GM06990 (cell line): ENCODE results near the gene FEZ2.

Source experiments
- DNase-seq: peaks from one replicate; pipeline ENCODE4 v3.0.0-alpha.2; 2011; ENCODE audit not compliant: insufficient read length; ENCODE audit errors: extremely low read depth
- H3K27me3 ChIP-seq: replicated peaks from 2 replicates; pipeline ENCODE4 v1.6.0; 2011; ENCODE audit warnings: low read length; ENCODE audit not compliant: control insufficient read depth, insufficient read depth
- H3K36me3 ChIP-seq: 2 replicates; pipeline ENCODE4 v1.5.1; 2011; ENCODE audit warnings: low read length; ENCODE audit not compliant: control insufficient read depth, insufficient read depth
- H3K4me3 ChIP-seq: replicated peaks from 2 replicates; pipeline ENCODE4 v1.5.1; 2011; ENCODE audit warnings: low read depth, mild to moderate bottlenecking, control low read depth, low read length
- CTCF ChIP-seq: IDR thresholded peaks from 2 replicates; pipeline ENCODE4 v1.5.1; 2011; ENCODE audit warnings: low read length, control low read depth, mild to moderate bottlenecking, inconsistent platforms; ENCODE audit not compliant: insufficient read depth, poor library complexity, severe bottlenecking

FEZ2 gene

GRCh38 chr2:36541891-36542595 lies 55.9 kb downstream of the FEZ2 start:
- Histone ChIP-seq H3K4me3 (no peak overlapping the region), H3K27me3 (no peaks in the 10 kb centered on the region), H3K36me3 (no peaks in the 10 kb centered on the region)
- no peak for TF ChIP-seq CTCF
- DNase-seq, result no peak

- H3K36me3 ChIP-seq, result no peaks in the 10 kb centered on the region
- DNase-seq, result no peak
These were observed 56.8 kb downstream of the FEZ2 start for GRCh38 chr2:36540986-36541754.

GRCh38 chr2:36539631-36540030 lies 58.3 kb downstream of the FEZ2 start:
- no peak for DNase-seq
- Histone ChIP-seq H3K4me3 (no peak overlapping the region), H3K36me3 (no peaks in the 10 kb centered on the region), H3K27me3 (no peaks in the 10 kb centered on the region)
- no peak for TF ChIP-seq CTCF

More at GRCh38 chr2:36540986-36541754, 56.8 kb downstream of the FEZ2 start:
- no peak overlapping the region for H3K4me3 ChIP-seq
- TF ChIP-seq CTCF, result no peak
- no peaks in the 10 kb centered on the region for H3K27me3 ChIP-seq

- no peaks in the 10 kb centered on the region for H3K36me3 ChIP-seq
- TF ChIP-seq CTCF, result no peak
- DNase-seq, result no peak
These were observed 59.6 kb downstream of the FEZ2 start for GRCh38 chr2:36538335-36538734.

GRCh38 chr2:36536776-36537175 lies 61.2 kb downstream of the FEZ2 start:
- no peaks in the 10 kb centered on the region for H3K27me3 ChIP-seq
- DNase-seq, result no peak
- TF ChIP-seq CTCF, result no peak
- H3K4me3 ChIP-seq, result no peak overlapping the region
- no peaks in the 10 kb centered on the region for H3K36me3 ChIP-seq

More at GRCh38 chr2:36538335-36538734, 59.6 kb downstream of the FEZ2 start:
- H3K4me3 ChIP-seq, result no peak overlapping the region
- H3K27me3 ChIP-seq, result no peaks in the 10 kb centered on the region
